Upper lobe of left lung (tissue), 6 donors: ENCODE data around the gene INHA. TPM values are rescaled to one million over a fixed set of nuclear protein-coding genes. Genes with fewer than 3 reads are reported as not detected.
A peak's percentile ranks its signal among the peaks of the same experiment; 100 is the strongest.

Experiments used
- ATAC-seq, 2 donors: fragments of 200-7000 bp; cut with Tn5 transposase; one replicate each; pipeline ENCODE4 v1.9.1; 2022; ENCODE audit warnings: mild to moderate bottlenecking in 2 of 2, moderate library complexity in 2 of 2; ENCODE audit not compliant: low FRiP score in 2 of 2
- DNase-seq, 2 donors: peaks; one replicate each; pipeline ENCODE4 v3.0.0-alpha.2; 2019 to 2020
- H3K27ac ChIP-seq, 4 donors: fragments of 200-600 bp; sonication (generic); one replicate each; pipeline ENCODE4 v1.5.1; 2016 to 2019
- H3K27me3 ChIP-seq, 4 donors: fragments of 200-600 bp; sonication (generic); one replicate each; pipeline ENCODE4 v1.5.1; 2017 to 2019
- H3K36me3 ChIP-seq, 4 donors: fragments of 200-600 bp; sonication (generic); one replicate each; pipeline ENCODE4 v1.5.1; 2016 to 2019
- H3K4me1 ChIP-seq, 4 donors: fragments of 200-600 bp; sonication (generic); one replicate each; pipeline ENCODE4 v1.5.1; 2018 to 2019
- H3K4me3 ChIP-seq, 4 donors: fragments of 200-600 bp; sonication (generic); one replicate each; pipeline ENCODE4 v1.5.1; 2017 to 2019; ENCODE audit warnings: mild to moderate bottlenecking in 2 of 4, moderate library complexity in 1 of 4
- H3K9me3 ChIP-seq, 4 donors: fragments of 200-600 bp; sonication (generic); one replicate each; pipeline ENCODE4 v1.5.1; 2018 to 2019
- CTCF ChIP-seq, 6 experiments: fragments of 450-650 bp in 4 of 6; fragments of 200-600 bp in 2 of 6; sonication (generic) in 2 of 6; IDR thresholded peaks; one replicate each; pipeline ENCODE4 v1.5.1; 2016 to 2019; ENCODE audit warnings: antibody characterized with exemption in 6 of 6
- EP300 ChIP-seq, 4 donors: sonication (generic); formaldehyde crosslinking; IDR thresholded peaks; one replicate each; pipeline ENCODE4 v1.5.1; 2017; ENCODE audit warnings: antibody characterized with exemption in 4 of 4, control low read depth in 2 of 4
- POLR2A ChIP-seq, 4 donors: fragments of 450-650 bp; IDR thresholded peaks; one replicate each; pipeline ENCODE4 v1.5.1; 2016 to 2017; ENCODE audit warnings: antibody characterized with exemption in 4 of 4, mild to moderate bottlenecking in 2 of 4
- POLR2AphosphoS5 ChIP-seq, 2 donors: sonication (generic); formaldehyde crosslinking; IDR thresholded peaks; one replicate each; pipeline ENCODE4 v1.5.1; 2017; ENCODE audit warnings: antibody characterized with exemption in 2 of 2
- WGBS, 2 donors: methylation state at CpG; one replicate each; pipeline ENCODE4 v1.1.5; 2017 to 2018; 5-methylcytosine and 5-hydroxymethylcytosine counted together
- total RNA-seq, 6 donors: library from RNA; depleted of rRNA in 4 of 6; stranded (reverse); fragments of >200 nt in 4 of 6; gene quantifications; one replicate each; pipeline versions ENCODE4 v1.1.0 to v1.2.1, GENCODE V29; 2016 to 2021
- donor health status: DM: no; HTN: no; CAD: no; lungs with moderate emphysema.
- donor health status: DM: no; HTN: yes; CAD: no; lungs with severe emphysema.

Gene INHA
- total RNA-seq, 6 donors from 2014 or later, result 0.24 to 7.3 (median 0.43) TPM; not detected in 3

- H3K4me3 ChIP-seq, result no peak overlapping the region
- H3K36me3 ChIP-seq, result no peaks in the 10 kb centered on the region
- ATAC-seq (no peak), DNase-seq (no peak)
- no peak overlapping the region for H3K27ac ChIP-seq
- no peaks in the 10 kb centered on the region for H3K9me3 ChIP-seq
- WGBS, 2 donors, result 81% methylated on average over 11 to 12 of the region's 12 CpGs
- H3K27me3 ChIP-seq, result peaks cover 0 to 15% (median 7%) of the 10 kb centered on the region in 4 donors
- TF ChIP-seq POLR2A (IDR thresholded peaks at IDR 0.05) (no peak), EP300 (IDR thresholded peaks at IDR 0.05) (no peak), POLR2AphosphoS5 (IDR thresholded peaks at IDR 0.05) (no peak), CTCF (IDR thresholded peaks at IDR 0.05) (no peak)
- H3K4me1 ChIP-seq, result peaks cover 18 to 23% (median 19%) of the 10 kb centered on the region in 4 donors
Measured at GRCh38 chr2:219553463-219553963, 18.6 kb upstream of the INHA start.

- no peak for ATAC-seq
- DNase-seq, result peak in 1 of 2 donors; percentile 57
- TF ChIP-seq EP300 (IDR thresholded peaks at IDR 0.05) (no peak), POLR2A (IDR thresholded peaks at IDR 0.05) (no peak), POLR2AphosphoS5 (IDR thresholded peaks at IDR 0.05) (no peak), CTCF (IDR thresholded peaks at IDR 0.05) (no peak)
- no peaks in the 10 kb centered on the region for H3K36me3 ChIP-seq
- H3K27ac ChIP-seq, result no peak overlapping the region
- no peaks in the 10 kb centered on the region for H3K9me3 ChIP-seq
- WGBS, 2 donors, result 95 to 97% methylated on average over 5 to 7 of the region's 15 CpGs
- H3K4me1 ChIP-seq, result peaks cover 18 to 23% (median 19%) of the 10 kb centered on the region in 4 donors
- peaks cover 0 to 15% (median 7%) of the 10 kb centered on the region in 4 donors for H3K27me3 ChIP-seq
- no peak overlapping the region for H3K4me3 ChIP-seq
Measured at GRCh38 chr2:219554350-219554749, 17.8 kb upstream of the INHA start.

GRCh38 chr2:219555956-219556355 is 16.2 kb upstream of the INHA start:
- peaks cover 23 to 34% (median 27%) of the 10 kb centered on the region in 4 donors for H3K4me1 ChIP-seq
- H3K27me3 ChIP-seq, result peaks cover 0 to 15% (median 7%) of the 10 kb centered on the region in 4 donors
- DNase-seq (peak in 1 of 2 donors; percentile 74), ATAC-seq (no peak)
- H3K4me3 ChIP-seq, result no peak overlapping the region
- 93 to 96% methylated on average over 15 to 20 of the region's 20 CpGs for WGBS, 2 donors
- H3K27ac ChIP-seq, result no peak overlapping the region
- TF ChIP-seq CTCF (IDR thresholded peaks at IDR 0.05) (no peak), POLR2AphosphoS5 (IDR thresholded peaks at IDR 0.05) (no peak)
- H3K9me3 ChIP-seq, result no peaks in the 10 kb centered on the region
- no peaks in the 10 kb centered on the region for H3K36me3 ChIP-seq

GRCh38 chr2:219556413-219556812 is 15.7 kb upstream of the INHA start:
- Histone ChIP-seq H3K27ac (no peak overlapping the region), H3K27me3 (peaks cover 0 to 15% (median 6%) of the 10 kb centered on the region in 4 donors), H3K36me3 (no peaks in the 10 kb centered on the region), H3K4me3 (no peak overlapping the region), H3K9me3 (no peaks in the 10 kb centered on the region), H3K4me1 (peaks cover 22 to 33% (median 27%) of the 10 kb centered on the region in 4 donors)
- ATAC-seq (no peak), DNase-seq (peak in 1 of 2 donors; percentile 53)
- TF ChIP-seq CTCF (IDR thresholded peaks at IDR 0.05), result no peak
- TF ChIP-seq POLR2A (IDR thresholded peaks at IDR 0.05), result no peak
- TF ChIP-seq EP300 (IDR thresholded peaks at IDR 0.05), result no peak
- no peak for TF ChIP-seq POLR2AphosphoS5 (IDR thresholded peaks at IDR 0.05)
- WGBS, 2 donors, result 85 to 94% methylated on average over 7 to 19 of the region's 19 CpGs

- WGBS, 2 donors, result 91 to 94% methylated on average over 17 to 21 of the region's 21 CpGs
- ATAC-seq, result no peak
- no peak overlapping the region for H3K4me3 ChIP-seq
- H3K9me3 ChIP-seq, result no peaks in the 10 kb centered on the region
- peak in 1 of 2 donors; percentile 80 for DNase-seq
- peaks cover 13 to 24% (median 18%) of the 10 kb centered on the region in 4 donors for H3K4me1 ChIP-seq
- H3K27me3 ChIP-seq, result peaks cover 0 to 6% (median 2%) of the 10 kb centered on the region in 4 donors
- TF ChIP-seq EP300 (IDR thresholded peaks at IDR 0.05) (no peak), POLR2A (IDR thresholded peaks at IDR 0.05) (no peak), CTCF (IDR thresholded peaks at IDR 0.05) (no peak), POLR2AphosphoS5 (IDR thresholded peaks at IDR 0.05) (no peak)
- H3K27ac ChIP-seq, result no peak overlapping the region
- peaks cover 0 to 1% (median 0%) of the 10 kb centered on the region in 4 donors for H3K36me3 ChIP-seq
Measured at GRCh38 chr2:219557320-219557719, 14.8 kb upstream of the INHA start.
